HepG2 (cell line): Measurements from ENCODE around the gene SHPK. TPM values are rescaled to one million over a fixed set of nuclear protein-coding genes. Genes with fewer than 3 reads are reported as not detected.
A peak's percentile ranks its signal among the peaks of the same experiment; 100 is the strongest.

Experiments used
- CBX5 ChIP-seq: sonication (generic); formaldehyde crosslinking; IDR thresholded peaks from 2 replicates; pipeline ENCODE4 v1.4.0; 2020; ENCODE audit warnings: missing genetic modification reagents, borderline replicate concordance
- GTF3A ChIP-seq: sonication (generic); formaldehyde crosslinking; conservative IDR thresholded peaks from 2 replicates; pipeline ENCODE4 v1.4.0; 2020; ENCODE audit warnings: mild to moderate bottlenecking, missing genetic modification reagents
- ISL2 ChIP-seq: sonication (generic); formaldehyde crosslinking; IDR thresholded peaks from 2 replicates; pipeline ENCODE4 v1.5.0; 2020; ENCODE audit warnings: missing genetic modification reagents
- LCORL ChIP-seq, 2 experiments: fragments of 450-650 bp in 1 of 2; sonication (generic) in 1 of 2; formaldehyde crosslinking in 1 of 2; IDR thresholded peaks; 2 replicates each; pipeline versions ENCODE4 v1.5.0 to v1.6.1; 2017 to 2020; ENCODE audit warnings: antibody characterized with exemption in 1 of 2, missing genetic modification reagents in 1 of 2
- MAFF ChIP-seq: IDR thresholded peaks from 2 replicates; pipeline ENCODE4 v1.6.1; 2011; ENCODE audit warnings: low read depth, low read length, improper control_type of control experiment
- MAFK ChIP-seq, 2 experiments: IDR thresholded peaks in 1 of 2; conservative IDR thresholded peaks in 1 of 2; 2 replicates each; pipeline ENCODE4 v1.6.1; 2011; ENCODE audit warnings: improper control_type of control experiment in 2 of 2, low read length in 2 of 2
- NPAS2 ChIP-seq: sonication (generic); formaldehyde crosslinking; IDR thresholded peaks from 2 replicates; pipeline ENCODE4 v1.8.0; 2022; ENCODE audit warnings: mild to moderate bottlenecking, missing genetic modification reagents, borderline replicate concordance
- RARG ChIP-seq: sonication (generic); formaldehyde crosslinking; IDR thresholded peaks from 2 replicates; pipeline ENCODE4 v1.4.0; 2020; ENCODE audit warnings: low read depth, mild to moderate bottlenecking, missing genetic modification reagents
- SCMH1 ChIP-seq: sonication (generic); formaldehyde crosslinking; IDR thresholded peaks from 2 replicates; pipeline ENCODE4 v1.9.0; 2021; ENCODE audit warnings: missing genetic modification reagents, mild to moderate bottlenecking, borderline replicate concordance
- SOX5 ChIP-seq: IDR thresholded peaks from 2 replicates; pipeline ENCODE4 v1.6.1; 2016; ENCODE audit warnings: borderline replicate concordance
- STAT5B ChIP-seq: sonication (generic); formaldehyde crosslinking; IDR thresholded peaks from 2 replicates; pipeline ENCODE4 v1.4.0; 2020; ENCODE audit warnings: missing genetic modification reagents
- THAP11 ChIP-seq: IDR thresholded peaks from 2 replicates; pipeline ENCODE4 v1.6.1; 2016; ENCODE audit warnings: missing biosample characterization, missing genetic modification reagents
- ZBTB8A ChIP-seq: sonication (generic); formaldehyde crosslinking; IDR thresholded peaks from 2 replicates; pipeline ENCODE4 v1.4.0; 2020; ENCODE audit warnings: mild to moderate bottlenecking, low read depth, missing genetic modification reagents, borderline replicate concordance
- ZFP90 ChIP-seq: sonication (generic); formaldehyde crosslinking; IDR thresholded peaks from 2 replicates; pipeline ENCODE4 v1.8.0; 2022; ENCODE audit warnings: missing genetic modification reagents, mild to moderate bottlenecking, inconsistent platforms, borderline replicate concordance
- ZFY ChIP-seq: sonication (generic); formaldehyde crosslinking; IDR thresholded peaks from 2 replicates; pipeline ENCODE4 v1.4.0; 2020; ENCODE audit warnings: missing genetic modification reagents
- ZNF224 ChIP-seq: sonication (generic); formaldehyde crosslinking; IDR thresholded peaks from 2 replicates; pipeline ENCODE4 v1.5.0; 2020; ENCODE audit warnings: mild to moderate bottlenecking, missing genetic modification reagents
- ZNF3 ChIP-seq: IDR thresholded peaks from 2 replicates; pipeline ENCODE4 v1.7.0; 2017; ENCODE audit warnings: inconsistent platforms
- ZNF343 ChIP-seq: sonication (generic); formaldehyde crosslinking; IDR thresholded peaks from 2 replicates; pipeline ENCODE4 v1.4.0; 2020; ENCODE audit warnings: mild to moderate bottlenecking, missing genetic modification reagents
- ZNF350 ChIP-seq: sonication (generic); formaldehyde crosslinking; IDR thresholded peaks from 2 replicates; pipeline ENCODE4 v1.4.0; 2020; ENCODE audit warnings: mild to moderate bottlenecking, low read depth, missing genetic modification reagents, borderline replicate concordance
- ZNF550 ChIP-seq: sonication (generic); formaldehyde crosslinking; IDR thresholded peaks from 2 replicates; pipeline ENCODE4 v1.4.0; 2020; ENCODE audit warnings: mild to moderate bottlenecking, missing genetic modification reagents, borderline replicate concordance
- ZNF569 ChIP-seq: sonication (generic); formaldehyde crosslinking; IDR thresholded peaks from 2 replicates; pipeline ENCODE4 v1.5.0; 2020; ENCODE audit warnings: mild to moderate bottlenecking, missing genetic modification reagents, moderate library complexity, borderline replicate concordance
- ZNF780A ChIP-seq: sonication (generic); formaldehyde crosslinking; IDR thresholded peaks from 2 replicates; pipeline ENCODE4 v1.8.0; 2022; ENCODE audit warnings: mild to moderate bottlenecking, missing genetic modification reagents, moderate library complexity
- polyA plus RNA-seq, 8 experiments: library from polyadenylated mRNA; depleted of rRNA in 3 of 8; stranded (reverse) in 7 of 8; unstranded in 1 of 8; fragments of >200 nt; fragmentation: Illumina TruSeq in 4 of 8; extraction: Trizol in 4 of 8; gene quantifications; 2 replicates each; pipeline versions ENCODE4 v1.2.1 to v1.2.3, GENCODE V29; 2011 to 2016; ENCODE audit warnings: low read depth in 4 of 8, missing spikeins in 1 of 8, mixed read lengths in 1 of 8; ENCODE audit not compliant: insufficient read depth in 1 of 8
- total RNA-seq, 5 experiments: library from RNA; depleted of rRNA; stranded (reverse); fragments of >200 nt; fragmentation: Illumina TruSeq; extraction: Trizol; gene quantifications; 2 replicates each; pipeline ENCODE4 v1.2.3, GENCODE V29; 2016; ENCODE audit warnings: low read depth in 1 of 5
- TF ChIP-seq, protein P1 (sequence below): sonication (generic); formaldehyde crosslinking; IDR thresholded peaks from 2 replicates; pipeline ENCODE4 v1.5.1; 2020; ENCODE audit warnings: mild to moderate bottlenecking, moderate library complexity, missing genetic modification reagents
- TF ChIP-seq, protein P2 (sequence below): sonication (generic); formaldehyde crosslinking; IDR thresholded peaks from 2 replicates; pipeline ENCODE4 v1.4.0; 2020; ENCODE audit warnings: missing genetic modification reagents, borderline replicate concordance

The SHPK gene
- total and polyA plus RNA-seq, 2 of the 13 experiments (the other 11 are each of a cell fraction or from before 2014, with no cell fraction given) = 16.2 to 30.9 TPM

DNA sequence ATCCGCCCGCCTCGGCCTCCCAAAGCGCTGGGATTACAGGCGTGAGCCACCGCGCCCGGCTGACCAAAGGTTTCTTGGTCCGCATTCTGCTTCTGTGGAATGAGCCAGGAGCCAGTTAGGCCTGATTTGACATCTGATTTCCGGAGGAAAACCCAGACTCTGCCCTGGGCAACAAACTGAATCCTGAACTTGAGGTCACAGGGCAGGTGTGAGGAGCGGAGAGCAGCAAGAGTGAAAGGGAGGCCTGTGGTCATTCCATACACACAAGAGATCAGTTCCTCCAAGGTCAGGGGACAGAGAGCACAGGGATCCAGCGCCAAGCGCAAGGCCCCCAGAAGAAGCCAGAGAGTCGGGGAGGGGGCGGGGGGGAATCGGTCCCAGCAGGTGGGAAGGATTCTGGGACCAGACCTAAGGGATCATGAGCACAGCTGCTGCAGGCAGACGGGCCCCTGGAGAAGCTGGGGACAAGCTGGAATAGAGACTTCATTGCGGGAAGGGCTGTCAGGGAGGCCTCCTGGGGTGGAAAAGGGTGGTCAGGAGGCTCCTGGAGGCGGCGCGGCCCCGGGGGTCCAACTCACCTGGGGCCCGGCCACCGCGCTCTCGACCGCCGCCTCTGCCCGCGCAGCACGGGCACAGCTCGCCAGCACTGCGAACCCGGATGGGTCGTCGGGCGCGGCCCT is 436 bp downstream of the SHPK start (continued):
- TF ChIP-seq, protein P1, sequence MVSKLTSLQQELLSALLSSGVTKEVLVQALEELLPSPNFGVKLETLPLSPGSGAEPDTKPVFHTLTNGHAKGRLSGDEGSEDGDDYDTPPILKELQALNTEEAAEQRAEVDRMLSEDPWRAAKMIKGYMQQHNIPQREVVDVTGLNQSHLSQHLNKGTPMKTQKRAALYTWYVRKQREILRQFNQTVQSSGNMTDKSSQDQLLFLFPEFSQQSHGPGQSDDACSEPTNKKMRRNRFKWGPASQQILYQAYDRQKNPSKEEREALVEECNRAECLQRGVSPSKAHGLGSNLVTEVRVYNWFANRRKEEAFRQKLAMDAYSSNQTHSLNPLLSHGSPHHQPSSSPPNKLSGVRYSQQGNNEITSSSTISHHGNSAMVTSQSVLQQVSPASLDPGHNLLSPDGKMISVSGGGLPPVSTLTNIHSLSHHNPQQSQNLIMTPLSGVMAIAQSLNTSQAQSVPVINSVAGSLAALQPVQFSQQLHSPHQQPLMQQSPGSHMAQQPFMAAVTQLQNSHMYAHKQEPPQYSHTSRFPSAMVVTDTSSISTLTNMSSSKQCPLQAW (CRISPR knock-in tag) = peak; percentile 25; the same call in 1 of the 2 replicates
- TF ChIP-seq RARG (CRISPR knock-in tag) (no peak), SCMH1 (no peak), ZNF3 (CRISPR knock-in tag) (no peak), CBX5 (CRISPR knock-in tag) (no peak), ZNF350 (CRISPR knock-in tag) (no peak), STAT5B (CRISPR knock-in tag) (no peak), ZNF224 (CRISPR knock-in tag) (0 out of 2 replicates have a peak, but pooled peaks have one; percentile 60), GTF3A (CRISPR knock-in tag) (no peak), MAFK (conservative IDR thresholded peaks at IDR 0.05 in 1 of 2, IDR thresholded peaks at IDR 0.05 in 1 of 2; ENCODE audit: low read length in 2 of 2) (no peak), NPAS2 (no peak), THAP11 (CRISPR knock-in tag) (no peak), ZNF550 (CRISPR knock-in tag) (no peak), LCORL (IDR thresholded peaks at IDR 0.05) (no peak), LCORL (CRISPR knock-in tag; IDR thresholded peaks at IDR 0.05) (peak; percentile 48; the same call in 1 of the 2 replicates), ZNF343 (CRISPR knock-in tag) (no peak), ZNF569 (CRISPR knock-in tag) (0 out of 2 replicates have a peak, but pooled peaks have one; percentile 82), ZFY (peak; percentile 71), ZBTB8A (CRISPR knock-in tag) (peak; percentile 37; the same call in 1 of the 2 replicates), MAFF (no peak), ISL2 (CRISPR knock-in tag) (no peak), ZFP90 (no peak; the same call in 1 of the 2 replicates), ZNF780A (no peak), SOX5 (CRISPR knock-in tag) (no peak)
- TF ChIP-seq, protein P2, sequence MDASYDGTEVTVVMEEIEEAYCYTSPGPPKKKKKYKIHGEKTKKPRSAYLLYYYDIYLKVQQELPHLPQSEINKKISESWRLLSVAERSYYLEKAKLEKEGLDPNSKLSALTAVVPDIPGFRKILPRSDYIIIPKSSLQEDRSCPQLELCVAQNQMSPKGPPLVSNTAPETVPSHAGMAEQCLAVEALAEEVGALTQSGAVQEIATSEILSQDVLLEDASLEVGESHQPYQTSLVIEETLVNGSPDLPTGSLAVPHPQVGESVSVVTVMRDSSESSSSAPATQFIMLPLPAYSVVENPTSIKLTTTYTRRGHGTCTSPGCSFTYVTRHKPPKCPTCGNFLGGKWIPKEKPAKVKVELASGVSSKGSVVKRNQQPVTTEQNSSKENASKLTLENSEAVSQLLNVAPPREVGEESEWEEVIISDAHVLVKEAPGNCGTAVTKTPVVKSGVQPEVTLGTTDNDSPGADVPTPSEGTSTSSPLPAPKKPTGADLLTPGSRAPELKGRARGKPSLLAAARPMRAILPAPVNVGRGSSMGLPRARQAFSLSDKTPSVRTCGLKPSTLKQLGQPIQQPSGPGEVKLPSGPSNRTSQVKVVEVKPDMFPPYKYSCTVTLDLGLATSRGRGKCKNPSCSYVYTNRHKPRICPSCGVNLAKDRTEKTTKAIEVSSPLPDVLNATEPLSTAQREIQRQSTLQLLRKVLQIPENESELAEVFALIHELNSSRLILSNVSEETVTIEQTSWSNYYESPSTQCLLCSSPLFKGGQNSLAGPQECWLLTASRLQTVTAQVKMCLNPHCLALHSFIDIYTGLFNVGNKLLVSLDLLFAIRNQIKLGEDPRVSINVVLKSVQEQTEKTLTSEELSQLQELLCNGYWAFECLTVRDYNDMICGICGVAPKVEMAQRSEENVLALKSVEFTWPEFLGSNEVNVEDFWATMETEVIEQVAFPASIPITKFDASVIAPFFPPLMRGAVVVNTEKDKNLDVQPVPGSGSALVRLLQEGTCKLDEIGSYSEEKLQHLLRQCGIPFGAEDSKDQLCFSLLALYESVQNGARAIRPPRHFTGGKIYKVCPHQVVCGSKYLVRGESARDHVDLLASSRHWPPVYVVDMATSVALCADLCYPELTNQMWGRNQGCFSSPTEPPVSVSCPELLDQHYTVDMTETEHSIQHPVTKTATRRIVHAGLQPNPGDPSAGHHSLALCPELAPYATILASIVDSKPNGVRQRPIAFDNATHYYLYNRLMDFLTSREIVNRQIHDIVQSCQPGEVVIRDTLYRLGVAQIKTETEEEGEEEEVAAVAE (CRISPR knock-in tag) = no peak
